HG02885 (cell line): ENCODE measurements around the gene GFAP.
"Not testable (repeated sequence)": the region's sequence is repeated elsewhere in the genome, so short reads cannot be mapped to it uniquely, and the experiment has no call there.

ENCODE experiments used
- ATAC-seq: cut with Tn5 transposase; IDR thresholded peaks from one replicate; pipeline ENCODE4 v1.9.1; 2021; ENCODE audit warnings: mild to moderate bottlenecking; ENCODE audit not compliant: unreplicated experiment, poor library complexity

Gene GFAP

GRCh38 chr17:44915321-44915726 is at the start of gene GFAP:
GFAP (minus strand) TSS chr17:44915500; CDS start chr17:44915486, 14 bp downstream.
- ATAC-seq, result no peak

- no peak for ATAC-seq
These were observed 46.6 kb upstream of the GFAP start for GRCh38 chr17:44961921-44962350.

- ATAC-seq, result no peak
These were observed 45.4 kb upstream of the GFAP start for GRCh38 chr17:44960691-44961090.

- ATAC-seq, result no peak
These were observed 44.7 kb upstream of the GFAP start for GRCh38 chr17:44959821-44960531.

- ATAC-seq, result no peak
These were observed 42.0 kb upstream of the GFAP start for GRCh38 chr17:44956998-44957981.

- ATAC-seq, result no peak
These were observed 40.5 kb upstream of the GFAP start for GRCh38 chr17:44955674-44956425.

- ATAC-seq, result no peak
These were observed 37.7 kb upstream of the GFAP start for GRCh38 chr17:44952946-44953475.

GRCh38 chr17:44948315-44948795 is 33.1 kb upstream of the GFAP start:
- no peak for ATAC-seq

- peak; percentile 89 for ATAC-seq
These were observed 32.4 kb upstream of the GFAP start, which contains the start of gene KIF18B for GRCh38 chr17:44947461-44948314. KIF18B (minus strand) TSS chr17:44947773; CDS start chr17:44936344, 11,429 bp downstream.

- ATAC-seq, result not testable (repeated sequence)
These were observed 30.4 kb upstream of the GFAP start for GRCh38 chr17:44945652-44946051.

- no peak for ATAC-seq
These were observed 27.2 kb upstream of the GFAP start for GRCh38 chr17:44942456-44942855.

GRCh38 chr17:44941712-44942331 is 26.5 kb upstream of the GFAP start:
- ATAC-seq, result no peak

- no peak for ATAC-seq
These were observed 25.5 kb upstream of the GFAP start for GRCh38 chr17:44940768-44941167.

GRCh38 chr17:44940317-44940716 is 25.0 kb upstream of the GFAP start:
- no peak for ATAC-seq

GRCh38 chr17:44935116-44935515 is 19.8 kb upstream of the GFAP start:
- ATAC-seq, result no peak

GRCh38 chr17:44934745-44935105 is 19.4 kb upstream of the GFAP start:
- ATAC-seq, result no peak

GRCh38 chr17:44933824-44934744 is 18.8 kb upstream of the GFAP start:
- no peak for ATAC-seq

- no peak for ATAC-seq
These were observed 17.4 kb upstream of the GFAP start for GRCh38 chr17:44932787-44933097.
